ENCODE measurements around the gene JAM2. TPM values are rescaled to one million over a fixed set of nuclear protein-coding genes. Genes with fewer than 3 reads are reported as not detected.

Gene JAM2
- total RNA-seq, 1 donor from 2014 or later, result 4.1 TPM

- TF ChIP-seq CTCF (IDR thresholded peaks at IDR 0.05; ENCODE audit: unreplicated experiment), result no peak
- H3K27ac Mint-ChIP-seq, result no peak overlapping the region
These were observed 121.6 kb downstream of the JAM2 start for GRCh38 chr21:25760677-25761076.

GRCh38 chr21:25764065-25764464, 125.0 kb downstream of the JAM2 start:
- no peak for DNase-seq (ENCODE audit: low spot score in 2 of 2, unreplicated experiment in 2 of 2)
- Mint-ChIP-seq H3K9me3 (no peaks in the 10 kb centered on the region), H3K4me3 (no peak overlapping the region), H3K27me3 (ENCODE audit: low read depth) (no peaks in the 10 kb centered on the region), H3K27ac (no peak overlapping the region), H3K4me1 (peaks cover 16% of the 10 kb centered on the region), H3K36me3 (peaks cover 36% of the 10 kb centered on the region)
- no peak for TF ChIP-seq CTCF (IDR thresholded peaks at IDR 0.05; ENCODE audit: unreplicated experiment)

More at GRCh38 chr21:25760677-25761076, 121.6 kb downstream of the JAM2 start:
- Mint-ChIP-seq H3K4me1 (peaks cover 4% of the 10 kb centered on the region), H3K9me3 (no peaks in the 10 kb centered on the region), H3K4me3 (no peak overlapping the region), H3K27me3 (ENCODE audit: low read depth) (no peaks in the 10 kb centered on the region), H3K36me3 (peaks cover 49% of the 10 kb centered on the region)
- DNase-seq (ENCODE audit: low spot score in 2 of 2, unreplicated experiment in 2 of 2), result no peak

Other genes with a start within 250 kb of the JAM2 start
- gene MRPL39, start 31.8 kb upstream of the JAM2 start, total RNA-seq, result 21.4 to 26.4 TPM (median 23.8 TPM) in 3 replicates
- 101 to 109 TPM (median 105 TPM) in 3 replicates for gene ATP5PF, start 95.6 kb downstream of the JAM2 start, total RNA-seq
- 28.0 to 30.9 TPM (median 30.0 TPM) in 3 replicates for gene GABPA, start 95.7 kb downstream of the JAM2 start, total RNA-seq

Data from mesothelial cell of epicardium (in vitro differentiated cells).